Measurements from ENCODE around the gene RGPD3.
"Not testable (repeated sequence)": the region's sequence is repeated elsewhere in the genome, so short reads cannot be mapped to it uniquely, and the experiment has no call there.

RGPD3 gene

GRCh38 chr2:106468107-106468506, at the start of gene RGPD3:
RGPD3 (minus strand) TSS chr2:106468413; CDS start chr2:106468288, 125 bp downstream.
- not testable (repeated sequence) for DNase-seq (ENCODE audit: low read depth)

GRCh38 chr2:106517329-106517728, 49.1 kb upstream of the RGPD3 start:
- no peak for DNase-seq (ENCODE audit: low read depth)

GRCh38 chr2:106516864-106517263, 48.7 kb upstream of the RGPD3 start:
- DNase-seq (ENCODE audit: low read depth) = no peak

GRCh38 chr2:106516436-106516835, 48.2 kb upstream of the RGPD3 start:
- no peak for DNase-seq (ENCODE audit: low read depth)

- DNase-seq (ENCODE audit: low read depth) = peak; percentile 3
Measured at GRCh38 chr2:106514827-106515226, 46.6 kb upstream of the RGPD3 start.

GRCh38 chr2:106513391-106513790, 45.2 kb upstream of the RGPD3 start:
- not testable (repeated sequence) for DNase-seq (ENCODE audit: low read depth)

GRCh38 chr2:106511934-106512333, 43.7 kb upstream of the RGPD3 start:
- not testable (repeated sequence) for DNase-seq (ENCODE audit: low read depth)

GRCh38 chr2:106511476-106511901, 43.3 kb upstream of the RGPD3 start:
- DNase-seq (ENCODE audit: low read depth) = peak; percentile 77

GRCh38 chr2:106510791-106511190, 42.6 kb upstream of the RGPD3 start:
- DNase-seq (ENCODE audit: low read depth) = not testable (repeated sequence)

GRCh38 chr2:106509374-106509770, 41.2 kb upstream of the RGPD3 start:
- DNase-seq (ENCODE audit: low read depth) = not testable (repeated sequence)

- not testable (repeated sequence) for DNase-seq (ENCODE audit: low read depth)
Measured at GRCh38 chr2:106508660-106509373, 40.6 kb upstream of the RGPD3 start.

- DNase-seq (ENCODE audit: low read depth) = not testable (repeated sequence)
Measured at GRCh38 chr2:106506002-106506687, 37.9 kb upstream of the RGPD3 start.

- DNase-seq (ENCODE audit: low read depth) = not testable (repeated sequence)
Measured at GRCh38 chr2:106504787-106505186, 36.6 kb upstream of the RGPD3 start.

GRCh38 chr2:106504192-106504591, 36.0 kb upstream of the RGPD3 start:
- not testable (repeated sequence) for DNase-seq (ENCODE audit: low read depth)

- not testable (repeated sequence) for DNase-seq (ENCODE audit: low read depth)
Measured at GRCh38 chr2:106502351-106502750, 34.1 kb upstream of the RGPD3 start.

- DNase-seq (ENCODE audit: low read depth) = not testable (repeated sequence)
Measured at GRCh38 chr2:106500350-106500749, 32.1 kb upstream of the RGPD3 start.

- DNase-seq (ENCODE audit: low read depth) = not testable (repeated sequence)
Measured at GRCh38 chr2:106498549-106498948, 30.3 kb upstream of the RGPD3 start.

- DNase-seq (ENCODE audit: low read depth) = not testable (repeated sequence)
Measured at GRCh38 chr2:106492913-106493312, 24.7 kb upstream of the RGPD3 start.

- not testable (repeated sequence) for DNase-seq (ENCODE audit: low read depth)
Measured at GRCh38 chr2:106492399-106492798, 24.2 kb upstream of the RGPD3 start.

- not testable (repeated sequence) for DNase-seq (ENCODE audit: low read depth)
Measured at GRCh38 chr2:106489701-106490100, 21.5 kb upstream of the RGPD3 start.

GRCh38 chr2:106487386-106488191, 19.4 kb upstream of the RGPD3 start:
- DNase-seq (ENCODE audit: low read depth) = not testable (repeated sequence)
